IMR-90 (cell line): ENCODE data around the gene PLXNA4. TPM values are rescaled to one million over a fixed set of nuclear protein-coding genes. Genes with fewer than 3 reads are reported as not detected.

Experiments
- ATAC-seq: fragments of 200-7000 bp; cut with Tn5 transposase; 2 replicates; pipeline ENCODE4 v1.9.1; 2020; ENCODE audit warnings: low read depth, mild to moderate bottlenecking, moderate library complexity
- BruUV-seq: library from RNA; stranded (reverse); fragments of 400-500 nt; replicated peaks from 2 replicates; lab custom pipeline; 2021; lab: Mats Ljungman, UMichigan
- CTCF ChIA-PET: fragments of 300-600 bp; formaldehyde crosslinking; extraction: SDS; loops from one replicate; lab custom pipeline; 2021; ENCODE audit warnings: antibody characterized with exemption; lab: Yijun Ruan, JAX
- POLR2A ChIA-PET: fragments of 300-600 bp; sonication (Branson Sonifier 250); formaldehyde crosslinking; loops from one replicate; lab custom pipeline; 2022; ENCODE audit warnings: antibody characterized with exemption; ENCODE audit not compliant: unreplicated experiment; lab: Charles Lee
- DNase-seq: peaks from one replicate; pipeline ENCODE4 v3.0.0; 2013
- H2AFZ ChIP-seq: replicated peaks from 2 replicates; pipeline ENCODE3; 2013; ENCODE audit warnings: low read length, mild to moderate bottlenecking; ENCODE audit not compliant: poor library complexity
- H2AK5ac ChIP-seq: 2 replicates; pipeline ENCODE4 v1.6.1; 2013; ENCODE audit warnings: low read depth, low read length, inconsistent platforms
- H2AK9ac ChIP-seq: replicated peaks from 2 replicates; pipeline ENCODE3; 2013; ENCODE audit warnings: mild to moderate bottlenecking, low read depth, low read length, moderate library complexity; ENCODE audit not compliant: poor library complexity
- H2BK120ac ChIP-seq: 2 replicates; pipeline ENCODE4 v1.6.1; 2013; ENCODE audit warnings: low read depth, low read length, inconsistent platforms
- H2BK15ac ChIP-seq: 3 replicates; pipeline ENCODE4 v1.6.1; 2013; ENCODE audit warnings: low read depth, low read length, inconsistent platforms
- H2BK20ac ChIP-seq: 2 replicates; pipeline ENCODE4 v1.6.1; 2013; ENCODE audit warnings: low read depth, mild to moderate bottlenecking, inconsistent platforms, low read length, moderate library complexity
- H2BK5ac ChIP-seq: 2 replicates; pipeline ENCODE4 v1.6.1; 2013; ENCODE audit warnings: mild to moderate bottlenecking, low read depth, low read length, inconsistent platforms; ENCODE audit not compliant: poor library complexity, severe bottlenecking
- H3K14ac ChIP-seq: replicated peaks from 2 replicates; pipeline ENCODE4 v1.6.1; 2013; ENCODE audit warnings: low read depth, low read length, inconsistent platforms
- H3K18ac ChIP-seq: 2 replicates; pipeline ENCODE4 v1.6.1; 2013; ENCODE audit warnings: low read depth, low read length, control low read depth
- H3K23ac ChIP-seq: 2 replicates; pipeline ENCODE4 v1.6.1; 2013; ENCODE audit warnings: low read depth, low read length, inconsistent platforms
- H3K27ac ChIP-seq: 2 replicates; pipeline ENCODE4 v1.5.1; 2013; ENCODE audit warnings: mild to moderate bottlenecking, control low read depth, low read length; ENCODE audit not compliant: insufficient read depth
- H3K27me3 ChIP-seq: 2 replicates; pipeline ENCODE4 v1.6.1; 2013; ENCODE audit warnings: low read length; ENCODE audit not compliant: control insufficient read depth, insufficient read depth
- H3K36me3 ChIP-seq: 2 replicates; pipeline ENCODE4 v1.6.1; 2013; ENCODE audit warnings: low read length, mixed read lengths; ENCODE audit not compliant: control insufficient read depth, insufficient read depth
- H3K4ac ChIP-seq: 2 replicates; pipeline ENCODE4 v1.6.1; 2013; ENCODE audit warnings: low read depth, low read length, inconsistent platforms
- H3K4me1 ChIP-seq: 2 replicates; pipeline ENCODE4 v1.6.1; 2013; ENCODE audit warnings: low read length, mixed read lengths; ENCODE audit not compliant: control insufficient read depth, insufficient read depth
- H3K4me2 ChIP-seq: 2 replicates; pipeline ENCODE4 v1.6.1; 2013; ENCODE audit warnings: low read depth, mild to moderate bottlenecking, control low read depth, low read length, moderate library complexity
- H3K4me3 ChIP-seq: 2 replicates; pipeline ENCODE4 v1.5.1; 2013; ENCODE audit warnings: low read depth, mild to moderate bottlenecking, control low read depth, low read length, moderate library complexity; ENCODE audit not compliant: insufficient read depth
- H3K56ac ChIP-seq: 2 replicates; pipeline ENCODE4 v1.6.1; 2013; ENCODE audit warnings: low read length, inconsistent platforms; ENCODE audit not compliant: insufficient read depth; ENCODE audit errors: extremely low read depth
- H3K79me1 ChIP-seq, 2 experiments: 2 replicates each; pipeline ENCODE4 v1.6.1; 2013; ENCODE audit warnings: low read length in 2 of 2, inconsistent platforms in 1 of 2, low read depth in 1 of 2
- H3K9ac ChIP-seq: 2 replicates; pipeline ENCODE4 v1.6.1; 2013; ENCODE audit warnings: low read depth, low read length, control low read depth
- H3K9me1 ChIP-seq: 2 replicates; pipeline ENCODE4 v1.6.1; 2013; ENCODE audit warnings: low read length, inconsistent platforms; ENCODE audit not compliant: insufficient read depth
- H3K9me3 ChIP-seq: 2 replicates; pipeline ENCODE4 v1.6.1; 2013; ENCODE audit warnings: low read length; ENCODE audit not compliant: control insufficient read depth, insufficient read depth
- H4K20me1 ChIP-seq: 2 replicates; pipeline ENCODE4 v1.6.1; 2013; ENCODE audit warnings: low read length, inconsistent platforms; ENCODE audit not compliant: insufficient read depth
- H4K5ac ChIP-seq: 2 replicates; pipeline ENCODE4 v1.6.1; 2013; ENCODE audit warnings: mild to moderate bottlenecking, low read depth, low read length, control low read depth
- H4K8ac ChIP-seq, 2 experiments: 2 replicates each; pipeline ENCODE4 v1.6.1; 2013; ENCODE audit warnings: low read depth in 2 of 2, low read length in 2 of 2, control low read depth in 1 of 2, inconsistent platforms in 1 of 2
- H4K91ac ChIP-seq: 2 replicates; pipeline ENCODE4 v1.6.1; 2013; ENCODE audit warnings: low read depth, low read length, inconsistent platforms; ENCODE audit not compliant: insufficient read depth
- BHLHE40 ChIP-seq: fragments of 150-350 bp; IDR thresholded peaks from 2 replicates; pipeline ENCODE4 v1.6.1; 2016; ENCODE audit warnings: mild to moderate bottlenecking, low read depth, low read length
- CEBPB ChIP-seq: IDR thresholded peaks from 2 replicates; pipeline ENCODE4 v1.6.1; 2012; ENCODE audit warnings: low read depth, low read length, improper control_type of control experiment
- CHD1 ChIP-seq: IDR thresholded peaks from 2 replicates; pipeline ENCODE4 v1.6.1; 2012; ENCODE audit warnings: low read depth, low read length, improper control_type of control experiment
- CTCF ChIP-seq: conservative IDR thresholded peaks from 2 replicates; pipeline ENCODE4 v1.5.1; 2012; ENCODE audit warnings: mild to moderate bottlenecking, low read depth, low read length, improper control_type of control experiment
- ELK1 ChIP-seq: fragments of 150-350 bp; IDR thresholded peaks from 2 replicates; pipeline ENCODE4 v1.6.1; 2016; ENCODE audit warnings: low read depth, mild to moderate bottlenecking, low read length, moderate library complexity, borderline replicate concordance
- FOS ChIP-seq: fragments of 150-350 bp; IDR thresholded peaks from 2 replicates; pipeline ENCODE4 v1.6.1; 2016; ENCODE audit warnings: low read depth, low read length
- MAFK ChIP-seq: IDR thresholded peaks from 2 replicates; pipeline ENCODE4 v1.6.1; 2012; ENCODE audit warnings: low read depth, low read length, improper control_type of control experiment
- MAZ ChIP-seq: IDR thresholded peaks from 2 replicates; pipeline ENCODE4 v1.6.1; 2012; ENCODE audit warnings: low read depth, mild to moderate bottlenecking, low read length, improper control_type of control experiment, moderate library complexity, borderline replicate concordance
- MXI1 ChIP-seq: IDR thresholded peaks from 2 replicates; pipeline ENCODE4 v1.6.1; 2012; ENCODE audit warnings: low read depth, mild to moderate bottlenecking, low read length, moderate library complexity, borderline replicate concordance
- NFE2L2 ChIP-seq: fragments of 150-350 bp; IDR thresholded peaks from 2 replicates; pipeline ENCODE4 v1.6.1; 2016; ENCODE audit warnings: low read depth, mild to moderate bottlenecking, low read length
- POLR2A ChIP-seq: IDR thresholded peaks from 2 replicates; pipeline ENCODE4 v1.6.1; 2012; ENCODE audit warnings: mild to moderate bottlenecking, low read depth, low read length
- RAD21 ChIP-seq: IDR thresholded peaks from 2 replicates; pipeline ENCODE4 v1.6.1; 2012; ENCODE audit warnings: low read length, improper control_type of control experiment
- RCOR1 ChIP-seq: IDR thresholded peaks from 2 replicates; pipeline ENCODE4 v1.6.1; 2012; ENCODE audit warnings: mild to moderate bottlenecking, low read length, improper control_type of control experiment; ENCODE audit not compliant: insufficient replicate concordance
- RFX5 ChIP-seq: IDR thresholded peaks from 2 replicates; pipeline ENCODE4 v1.8.0; 2012; ENCODE audit warnings: low read depth, mild to moderate bottlenecking, low read length, moderate library complexity
- SMC3 ChIP-seq: fragments of 150-350 bp; IDR thresholded peaks from 2 replicates; pipeline ENCODE4 v1.6.1; 2016; ENCODE audit warnings: low read depth, mild to moderate bottlenecking, antibody characterized with exemption, low read length, moderate library complexity
- USF2 ChIP-seq: fragments of 150-350 bp; IDR thresholded peaks from 2 replicates; pipeline ENCODE4 v1.6.1; 2017; ENCODE audit warnings: mild to moderate bottlenecking, antibody characterized with exemption, low read length, low read depth
- WGBS, 2 experiments: methylation state at CpG; one replicate each; pipeline versions ENCODE4 v1.1.5 to v1.1.7; 2013; ENCODE audit warnings: missing lambda C conversion rate in 2 of 2; ENCODE audit not compliant: insufficient read length in 1 of 2; ENCODE audit errors: extremely low coverage in 2 of 2; 5-methylcytosine and 5-hydroxymethylcytosine counted together
- dilution Hi-C: fragments of 300-500 bp; cut with HindIII; formaldehyde crosslinking; loops from one replicate; pipeline ENCODE4 v1.14.3; 2018; ENCODE audit warnings: low sequenced_read_pairs; ENCODE audit not compliant: unreplicated experiment
- in situ Hi-C: fragments of 300-500 bp; cut with MboI; formaldehyde crosslinking; loops from 3 replicates; pipeline ENCODE4 v1.14.3; 2019; ENCODE audit warnings: low sequenced_read_pairs, inconsistent platforms, mixed read lengths
- intact Hi-C: fragments of 100-400 bp; cut with micrococcal nuclease; formaldehyde crosslinking; loops from 2 replicates; pipeline ENCODE4 v1.10.0; 2022
- polyA plus RNA-seq, 3 experiments: library from polyadenylated mRNA; depleted of rRNA; stranded (reverse); fragments of >200 nt; gene quantifications; 2 replicates each; pipeline ENCODE4 v1.2.3, GENCODE V29; 2012; ENCODE audit warnings: low replicate concordance in 1 of 3
- total RNA-seq: library from RNA; depleted of rRNA; stranded (reverse); fragments of >200 nt; gene quantifications from 2 replicates; pipeline ENCODE4 v1.2.3, GENCODE V29; 2012

PLXNA4 gene
- total and polyA plus RNA-seq, 2 of the 4 experiments (the other 2 are of a cell fraction): under 0.01 TPM

- no peak overlapping the region for H2BK5ac ChIP-seq
- CTCF ChIA-PET: no interaction called here
- no peak overlapping the region for H3K56ac ChIP-seq
- POLR2A ChIA-PET: no interaction called here
- no peak overlapping the region for H3K4me2 ChIP-seq
- dilution Hi-C loops: no loop called here
- no peak overlapping the region for H2BK15ac ChIP-seq
- H4K20me1 ChIP-seq: no peaks in the 10 kb centered on the region
- ATAC-seq (no peak), DNase-seq (no peak)
- TF ChIP-seq RAD21: no peak
- TF ChIP-seq RFX5: no peak
- TF ChIP-seq SMC3: no peak
- TF ChIP-seq NFE2L2: no peak
- TF ChIP-seq CTCF: no peak
- TF ChIP-seq POLR2A: no peak
- no peak for TF ChIP-seq MAFK
- TF ChIP-seq MAZ: no peak
- TF ChIP-seq RCOR1: no peak
- TF ChIP-seq BHLHE40: no peak
- TF ChIP-seq ELK1: no peak
- no peak for TF ChIP-seq MXI1
- no peak for TF ChIP-seq USF2
- no peak for TF ChIP-seq FOS
- TF ChIP-seq CHD1: no peak
- no peak for TF ChIP-seq CEBPB
- no peaks in the 10 kb centered on the region for H3K4me1 ChIP-seq
- H3K14ac ChIP-seq: no peak overlapping the region
- no peak overlapping the region for H4K91ac ChIP-seq
- H2AK5ac ChIP-seq: no peak overlapping the region
- no peak overlapping the region for H3K23ac ChIP-seq
- no peak overlapping the region for H2AK9ac ChIP-seq
- H4K5ac ChIP-seq: no peak overlapping the region
- H3K27me3 ChIP-seq: peaks cover 15% of the 10 kb centered on the region; the same call in 1 of the 2 replicates
- no peak overlapping the region for H2AFZ ChIP-seq
- no peak overlapping the region for H3K4ac ChIP-seq
- BruUV-seq: no TSS peak
- no peaks in the 10 kb centered on the region for H3K79me1 ChIP-seq
- no peak overlapping the region for H2BK120ac ChIP-seq
- no peak overlapping the region for H3K27ac ChIP-seq
- no peaks in the 10 kb centered on the region for H3K9me3 ChIP-seq
- in situ Hi-C loops: no loop called here
- WGBS, 2 experiments: 50% methylated on average over 2 of the region's 2 CpGs; no CpG with 5 or more reads in 1 of the 2 experiments
- H3K9ac ChIP-seq: no peak overlapping the region
- no peak overlapping the region for H4K8ac ChIP-seq
- H3K9me1 ChIP-seq: no peaks in the 10 kb centered on the region
- intact Hi-C loops: no loop called here
- H2BK20ac ChIP-seq: no peak overlapping the region
- no peak overlapping the region for H3K18ac ChIP-seq
- H3K4me3 ChIP-seq: no peak overlapping the region
- no peaks in the 10 kb centered on the region for H3K36me3 ChIP-seq
These were observed 488.8 kb downstream of the PLXNA4 start for GRCh38 chr7:132087421-132087820.
